22Rv1 (cell line): ENCODE measurements around the gene CKMT1B.

Experiments
- ZFX ChIP-seq: fragments of 450-650 bp; IDR thresholded peaks from 2 replicates; pipeline ENCODE4 v1.6.1; 2017; ENCODE audit warnings: antibody characterized with exemption, borderline replicate concordance
- TF ChIP-seq, protein P1 (sequence below): fragments of 450-650 bp; IDR thresholded peaks from 2 replicates; pipeline ENCODE4 v1.5.1; 2017; ENCODE audit warnings: mild to moderate bottlenecking

DNA sequence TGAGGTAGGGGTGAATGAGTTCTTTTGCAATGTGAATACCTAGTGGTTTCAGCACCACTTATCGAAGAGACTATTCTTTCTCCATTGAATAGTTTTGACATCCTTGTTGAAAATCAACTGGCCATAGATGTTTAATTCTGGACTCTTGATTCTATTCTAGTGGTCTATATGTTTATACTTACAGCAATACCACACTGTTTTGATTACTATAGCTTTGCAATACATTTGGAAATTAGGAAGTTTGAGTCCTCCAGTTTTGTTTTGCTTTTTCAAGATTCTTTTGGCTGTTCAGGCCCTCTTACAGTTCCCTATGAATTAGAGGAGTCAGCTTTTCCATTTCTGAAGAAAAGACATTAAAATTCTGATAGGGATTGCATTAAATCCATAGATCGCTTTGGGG is 46.3 kb upstream of the CKMT1B start:
- TF ChIP-seq, protein P1, sequence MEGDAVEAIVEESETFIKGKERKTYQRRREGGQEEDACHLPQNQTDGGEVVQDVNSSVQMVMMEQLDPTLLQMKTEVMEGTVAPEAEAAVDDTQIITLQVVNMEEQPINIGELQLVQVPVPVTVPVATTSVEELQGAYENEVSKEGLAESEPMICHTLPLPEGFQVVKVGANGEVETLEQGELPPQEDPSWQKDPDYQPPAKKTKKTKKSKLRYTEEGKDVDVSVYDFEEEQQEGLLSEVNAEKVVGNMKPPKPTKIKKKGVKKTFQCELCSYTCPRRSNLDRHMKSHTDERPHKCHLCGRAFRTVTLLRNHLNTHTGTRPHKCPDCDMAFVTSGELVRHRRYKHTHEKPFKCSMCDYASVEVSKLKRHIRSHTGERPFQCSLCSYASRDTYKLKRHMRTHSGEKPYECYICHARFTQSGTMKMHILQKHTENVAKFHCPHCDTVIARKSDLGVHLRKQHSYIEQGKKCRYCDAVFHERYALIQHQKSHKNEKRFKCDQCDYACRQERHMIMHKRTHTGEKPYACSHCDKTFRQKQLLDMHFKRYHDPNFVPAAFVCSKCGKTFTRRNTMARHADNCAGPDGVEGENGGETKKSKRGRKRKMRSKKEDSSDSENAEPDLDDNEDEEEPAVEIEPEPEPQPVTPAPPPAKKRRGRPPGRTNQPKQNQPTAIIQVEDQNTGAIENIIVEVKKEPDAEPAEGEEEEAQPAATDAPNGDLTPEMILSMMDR, result no peak
- no peak for TF ChIP-seq ZFX
